IMR-90 (cell line): ENCODE data around the gene NTN4. TPM values are rescaled to one million over a fixed set of nuclear protein-coding genes. Genes with fewer than 3 reads are reported as not detected.

Source experiments
- ATAC-seq: fragments of 200-7000 bp; cut with Tn5 transposase; 2 replicates; pipeline ENCODE4 v1.9.1; 2020; ENCODE audit warnings: low read depth, mild to moderate bottlenecking, moderate library complexity
- BruUV-seq: library from RNA; stranded (reverse); fragments of 400-500 nt; replicated peaks from 2 replicates; lab custom pipeline; 2021; lab: Mats Ljungman, UMichigan
- CTCF ChIA-PET: fragments of 300-600 bp; formaldehyde crosslinking; extraction: SDS; loops from one replicate; lab custom pipeline; 2021; ENCODE audit warnings: antibody characterized with exemption; lab: Yijun Ruan, JAX
- POLR2A ChIA-PET: fragments of 300-600 bp; sonication (Branson Sonifier 250); formaldehyde crosslinking; loops from one replicate; lab custom pipeline; 2022; ENCODE audit warnings: antibody characterized with exemption; ENCODE audit not compliant: unreplicated experiment; lab: Charles Lee
- DNase-seq: peaks from one replicate; pipeline ENCODE4 v3.0.0; 2013
- H2AFZ ChIP-seq: replicated peaks from 2 replicates; pipeline ENCODE3; 2013; ENCODE audit warnings: low read length, mild to moderate bottlenecking; ENCODE audit not compliant: poor library complexity
- H2AK5ac ChIP-seq: 2 replicates; pipeline ENCODE4 v1.6.1; 2013; ENCODE audit warnings: low read depth, low read length, inconsistent platforms
- H2AK9ac ChIP-seq: replicated peaks from 2 replicates; pipeline ENCODE3; 2013; ENCODE audit warnings: mild to moderate bottlenecking, low read depth, low read length, moderate library complexity; ENCODE audit not compliant: poor library complexity
- H2BK120ac ChIP-seq: 2 replicates; pipeline ENCODE4 v1.6.1; 2013; ENCODE audit warnings: low read depth, low read length, inconsistent platforms
- H2BK15ac ChIP-seq: 3 replicates; pipeline ENCODE4 v1.6.1; 2013; ENCODE audit warnings: low read depth, low read length, inconsistent platforms
- H2BK20ac ChIP-seq: 2 replicates; pipeline ENCODE4 v1.6.1; 2013; ENCODE audit warnings: low read depth, mild to moderate bottlenecking, inconsistent platforms, low read length, moderate library complexity
- H2BK5ac ChIP-seq: 2 replicates; pipeline ENCODE4 v1.6.1; 2013; ENCODE audit warnings: mild to moderate bottlenecking, low read depth, low read length, inconsistent platforms; ENCODE audit not compliant: poor library complexity, severe bottlenecking
- H3K14ac ChIP-seq: replicated peaks from 2 replicates; pipeline ENCODE4 v1.6.1; 2013; ENCODE audit warnings: low read depth, low read length, inconsistent platforms
- H3K18ac ChIP-seq: 2 replicates; pipeline ENCODE4 v1.6.1; 2013; ENCODE audit warnings: low read depth, low read length, control low read depth
- H3K23ac ChIP-seq: 2 replicates; pipeline ENCODE4 v1.6.1; 2013; ENCODE audit warnings: low read depth, low read length, inconsistent platforms
- H3K27ac ChIP-seq: 2 replicates; pipeline ENCODE4 v1.5.1; 2013; ENCODE audit warnings: mild to moderate bottlenecking, control low read depth, low read length; ENCODE audit not compliant: insufficient read depth
- H3K27me3 ChIP-seq: 2 replicates; pipeline ENCODE4 v1.6.1; 2013; ENCODE audit warnings: low read length; ENCODE audit not compliant: control insufficient read depth, insufficient read depth
- H3K36me3 ChIP-seq: 2 replicates; pipeline ENCODE4 v1.6.1; 2013; ENCODE audit warnings: low read length, mixed read lengths; ENCODE audit not compliant: control insufficient read depth, insufficient read depth
- H3K4ac ChIP-seq: 2 replicates; pipeline ENCODE4 v1.6.1; 2013; ENCODE audit warnings: low read depth, low read length, inconsistent platforms
- H3K4me1 ChIP-seq: 2 replicates; pipeline ENCODE4 v1.6.1; 2013; ENCODE audit warnings: low read length, mixed read lengths; ENCODE audit not compliant: control insufficient read depth, insufficient read depth
- H3K4me2 ChIP-seq: 2 replicates; pipeline ENCODE4 v1.6.1; 2013; ENCODE audit warnings: low read depth, mild to moderate bottlenecking, control low read depth, low read length, moderate library complexity
- H3K4me3 ChIP-seq: 2 replicates; pipeline ENCODE4 v1.5.1; 2013; ENCODE audit warnings: low read depth, mild to moderate bottlenecking, control low read depth, low read length, moderate library complexity; ENCODE audit not compliant: insufficient read depth
- H3K56ac ChIP-seq: 2 replicates; pipeline ENCODE4 v1.6.1; 2013; ENCODE audit warnings: low read length, inconsistent platforms; ENCODE audit not compliant: insufficient read depth; ENCODE audit errors: extremely low read depth
- H3K79me1 ChIP-seq, 2 experiments: 2 replicates each; pipeline ENCODE4 v1.6.1; 2013; ENCODE audit warnings: low read length in 2 of 2, inconsistent platforms in 1 of 2, low read depth in 1 of 2
- H3K9ac ChIP-seq: 2 replicates; pipeline ENCODE4 v1.6.1; 2013; ENCODE audit warnings: low read depth, low read length, control low read depth
- H3K9me1 ChIP-seq: 2 replicates; pipeline ENCODE4 v1.6.1; 2013; ENCODE audit warnings: low read length, inconsistent platforms; ENCODE audit not compliant: insufficient read depth
- H3K9me3 ChIP-seq: 2 replicates; pipeline ENCODE4 v1.6.1; 2013; ENCODE audit warnings: low read length; ENCODE audit not compliant: control insufficient read depth, insufficient read depth
- H4K20me1 ChIP-seq: 2 replicates; pipeline ENCODE4 v1.6.1; 2013; ENCODE audit warnings: low read length, inconsistent platforms; ENCODE audit not compliant: insufficient read depth
- H4K5ac ChIP-seq: 2 replicates; pipeline ENCODE4 v1.6.1; 2013; ENCODE audit warnings: mild to moderate bottlenecking, low read depth, low read length, control low read depth
- H4K8ac ChIP-seq, 2 experiments: 2 replicates each; pipeline ENCODE4 v1.6.1; 2013; ENCODE audit warnings: low read depth in 2 of 2, low read length in 2 of 2, control low read depth in 1 of 2, inconsistent platforms in 1 of 2
- H4K91ac ChIP-seq: 2 replicates; pipeline ENCODE4 v1.6.1; 2013; ENCODE audit warnings: low read depth, low read length, inconsistent platforms; ENCODE audit not compliant: insufficient read depth
- BHLHE40 ChIP-seq: fragments of 150-350 bp; IDR thresholded peaks from 2 replicates; pipeline ENCODE4 v1.6.1; 2016; ENCODE audit warnings: mild to moderate bottlenecking, low read depth, low read length
- CEBPB ChIP-seq: IDR thresholded peaks from 2 replicates; pipeline ENCODE4 v1.6.1; 2012; ENCODE audit warnings: low read depth, low read length, improper control_type of control experiment
- CHD1 ChIP-seq: IDR thresholded peaks from 2 replicates; pipeline ENCODE4 v1.6.1; 2012; ENCODE audit warnings: low read depth, low read length, improper control_type of control experiment
- FOS ChIP-seq: fragments of 150-350 bp; IDR thresholded peaks from 2 replicates; pipeline ENCODE4 v1.6.1; 2016; ENCODE audit warnings: low read depth, low read length
- MAFK ChIP-seq: IDR thresholded peaks from 2 replicates; pipeline ENCODE4 v1.6.1; 2012; ENCODE audit warnings: low read depth, low read length, improper control_type of control experiment
- MAZ ChIP-seq: IDR thresholded peaks from 2 replicates; pipeline ENCODE4 v1.6.1; 2012; ENCODE audit warnings: low read depth, mild to moderate bottlenecking, low read length, improper control_type of control experiment, moderate library complexity, borderline replicate concordance
- MXI1 ChIP-seq: IDR thresholded peaks from 2 replicates; pipeline ENCODE4 v1.6.1; 2012; ENCODE audit warnings: low read depth, mild to moderate bottlenecking, low read length, moderate library complexity, borderline replicate concordance
- NFE2L2 ChIP-seq: fragments of 150-350 bp; IDR thresholded peaks from 2 replicates; pipeline ENCODE4 v1.6.1; 2016; ENCODE audit warnings: low read depth, mild to moderate bottlenecking, low read length
- RAD21 ChIP-seq: IDR thresholded peaks from 2 replicates; pipeline ENCODE4 v1.6.1; 2012; ENCODE audit warnings: low read length, improper control_type of control experiment
- RCOR1 ChIP-seq: IDR thresholded peaks from 2 replicates; pipeline ENCODE4 v1.6.1; 2012; ENCODE audit warnings: mild to moderate bottlenecking, low read length, improper control_type of control experiment; ENCODE audit not compliant: insufficient replicate concordance
- RFX5 ChIP-seq: IDR thresholded peaks from 2 replicates; pipeline ENCODE4 v1.8.0; 2012; ENCODE audit warnings: low read depth, mild to moderate bottlenecking, low read length, moderate library complexity
- SMC3 ChIP-seq: fragments of 150-350 bp; IDR thresholded peaks from 2 replicates; pipeline ENCODE4 v1.6.1; 2016; ENCODE audit warnings: low read depth, mild to moderate bottlenecking, antibody characterized with exemption, low read length, moderate library complexity
- WGBS, 2 experiments: methylation state at CpG; one replicate each; pipeline versions ENCODE4 v1.1.5 to v1.1.7; 2013; ENCODE audit warnings: missing lambda C conversion rate in 2 of 2; ENCODE audit not compliant: insufficient read length in 1 of 2; ENCODE audit errors: extremely low coverage in 2 of 2; 5-methylcytosine and 5-hydroxymethylcytosine counted together
- dilution Hi-C: fragments of 300-500 bp; cut with HindIII; formaldehyde crosslinking; loops from one replicate; pipeline ENCODE4 v1.14.3; 2018; ENCODE audit warnings: low sequenced_read_pairs; ENCODE audit not compliant: unreplicated experiment
- in situ Hi-C: fragments of 300-500 bp; cut with MboI; formaldehyde crosslinking; loops from 3 replicates; pipeline ENCODE4 v1.14.3; 2019; ENCODE audit warnings: low sequenced_read_pairs, inconsistent platforms, mixed read lengths
- intact Hi-C: fragments of 100-400 bp; cut with micrococcal nuclease; formaldehyde crosslinking; loops from 2 replicates; pipeline ENCODE4 v1.10.0; 2022
- polyA plus RNA-seq, 3 experiments: library from polyadenylated mRNA; depleted of rRNA; stranded (reverse); fragments of >200 nt; gene quantifications; 2 replicates each; pipeline ENCODE4 v1.2.3, GENCODE V29; 2012; ENCODE audit warnings: low replicate concordance in 1 of 3
- total RNA-seq: library from RNA; depleted of rRNA; stranded (reverse); fragments of >200 nt; gene quantifications from 2 replicates; pipeline ENCODE4 v1.2.3, GENCODE V29; 2012
- TF ChIP-seq, protein P1 (sequence below): fragments of 150-350 bp; IDR thresholded peaks from 2 replicates; pipeline ENCODE4 v1.6.1; 2017; ENCODE audit warnings: mild to moderate bottlenecking, antibody characterized with exemption, low read length, low read depth
- TF ChIP-seq, protein P2 (sequence below): conservative IDR thresholded peaks from 2 replicates; pipeline ENCODE4 v1.5.1; 2012; ENCODE audit warnings: mild to moderate bottlenecking, low read depth, low read length, improper control_type of control experiment

The NTN4 gene
- total and polyA plus RNA-seq, 2 of the 4 experiments (the other 2 are of a cell fraction) = 54.6 to 56.6 TPM

GRCh38 chr12:95653771-95654546, 136.6 kb downstream of the NTN4 start:
- peak overlapping the region; percentile 99 for H2BK20ac ChIP-seq
- H2AFZ ChIP-seq = no peak overlapping the region
- peak overlapping the region; percentile 83 for H3K56ac ChIP-seq
- H4K8ac ChIP-seq = peak overlapping the region; percentile 54 to 94
- 60% methylated on average over 6 of the region's 9 CpGs; no CpG with 5 or more reads in 1 of the 2 experiments for WGBS, 2 experiments
- POLR2A ChIA-PET = interaction anchor here (0.5 kb wide), 1 partner anchor 40 kb away, joined by 4 read pairs; no protein-coding TSS in a partner anchor
- peak overlapping the region; percentile 98 for H3K18ac ChIP-seq
- ATAC-seq = peak; percentile 77
- in situ Hi-C loops = no loop called here
- no peak overlapping the region for H2AK9ac ChIP-seq
- peak overlapping the region; percentile 99 for H3K27ac ChIP-seq
- peaks cover 7% of the 10 kb centered on the region; the same call in 1 of the 2 replicates for H3K9me1 ChIP-seq
- BruUV-seq = no TSS peak
- H3K27me3 ChIP-seq = no peaks in the 10 kb centered on the region
- no peaks in the 10 kb centered on the region for H3K36me3 ChIP-seq
- peak; percentile 96 for DNase-seq
- H3K14ac ChIP-seq = peak overlapping the region; percentile 92
- H2AK5ac ChIP-seq = peak overlapping the region; percentile 100
- H4K20me1 ChIP-seq = no peaks in the 10 kb centered on the region
- H2BK15ac ChIP-seq = peak overlapping the region; percentile 76
- dilution Hi-C loops = no loop called here
- H3K4me2 ChIP-seq = peak overlapping the region; percentile 53
- H2BK5ac ChIP-seq = peak overlapping the region; percentile 100
- intact Hi-C loops = no loop called here
- no peak overlapping the region for H3K4me3 ChIP-seq
- H2BK120ac ChIP-seq = peak overlapping the region; percentile 99
- H3K4me1 ChIP-seq = peaks cover 17% of the 10 kb centered on the region
- peak overlapping the region; percentile 75 for H3K9ac ChIP-seq
- H3K23ac ChIP-seq = peak overlapping the region; percentile 98
- no peaks in the 10 kb centered on the region for H3K9me3 ChIP-seq
- no peaks in the 10 kb centered on the region for H3K79me1 ChIP-seq
- CTCF ChIA-PET = no interaction called here
- peak overlapping the region; percentile 98 for H4K5ac ChIP-seq
- peak overlapping the region; percentile 99 for H3K4ac ChIP-seq
- peak overlapping the region; percentile 98 for H4K91ac ChIP-seq
- TF ChIP-seq RFX5 = no peak
- no peak for TF ChIP-seq SMC3
- TF ChIP-seq MAZ = no peak
- no peak for TF ChIP-seq MXI1
- TF ChIP-seq, protein P1, sequence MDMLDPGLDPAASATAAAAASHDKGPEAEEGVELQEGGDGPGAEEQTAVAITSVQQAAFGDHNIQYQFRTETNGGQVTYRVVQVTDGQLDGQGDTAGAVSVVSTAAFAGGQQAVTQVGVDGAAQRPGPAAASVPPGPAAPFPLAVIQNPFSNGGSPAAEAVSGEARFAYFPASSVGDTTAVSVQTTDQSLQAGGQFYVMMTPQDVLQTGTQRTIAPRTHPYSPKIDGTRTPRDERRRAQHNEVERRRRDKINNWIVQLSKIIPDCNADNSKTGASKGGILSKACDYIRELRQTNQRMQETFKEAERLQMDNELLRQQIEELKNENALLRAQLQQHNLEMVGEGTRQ = peak; percentile 46
- TF ChIP-seq CHD1 = no peak
- peak; percentile 74 for TF ChIP-seq BHLHE40
- no peak for TF ChIP-seq NFE2L2
- peak; percentile 68 for TF ChIP-seq FOS
- TF ChIP-seq, protein P2, sequence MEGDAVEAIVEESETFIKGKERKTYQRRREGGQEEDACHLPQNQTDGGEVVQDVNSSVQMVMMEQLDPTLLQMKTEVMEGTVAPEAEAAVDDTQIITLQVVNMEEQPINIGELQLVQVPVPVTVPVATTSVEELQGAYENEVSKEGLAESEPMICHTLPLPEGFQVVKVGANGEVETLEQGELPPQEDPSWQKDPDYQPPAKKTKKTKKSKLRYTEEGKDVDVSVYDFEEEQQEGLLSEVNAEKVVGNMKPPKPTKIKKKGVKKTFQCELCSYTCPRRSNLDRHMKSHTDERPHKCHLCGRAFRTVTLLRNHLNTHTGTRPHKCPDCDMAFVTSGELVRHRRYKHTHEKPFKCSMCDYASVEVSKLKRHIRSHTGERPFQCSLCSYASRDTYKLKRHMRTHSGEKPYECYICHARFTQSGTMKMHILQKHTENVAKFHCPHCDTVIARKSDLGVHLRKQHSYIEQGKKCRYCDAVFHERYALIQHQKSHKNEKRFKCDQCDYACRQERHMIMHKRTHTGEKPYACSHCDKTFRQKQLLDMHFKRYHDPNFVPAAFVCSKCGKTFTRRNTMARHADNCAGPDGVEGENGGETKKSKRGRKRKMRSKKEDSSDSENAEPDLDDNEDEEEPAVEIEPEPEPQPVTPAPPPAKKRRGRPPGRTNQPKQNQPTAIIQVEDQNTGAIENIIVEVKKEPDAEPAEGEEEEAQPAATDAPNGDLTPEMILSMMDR = no peak
- no peak for TF ChIP-seq RAD21
- no peak for TF ChIP-seq MAFK
- peak; percentile 98 for TF ChIP-seq CEBPB
- no peak for TF ChIP-seq RCOR1
